Tibial nerve (tissue), 3 donors: ENCODE measurements around the gene KRTAP15-1.

Experiments used
- CTCF ChIP-seq, 5 experiments: fragments of 200-600 bp in 3 of 5; fragments of 450-650 bp in 2 of 5; sonication (generic) in 3 of 5; IDR thresholded peaks; one replicate each; pipeline ENCODE4 v1.5.1; 2016 to 2019; ENCODE audit warnings: antibody characterized with exemption in 5 of 5, mild to moderate bottlenecking in 3 of 5, moderate library complexity in 2 of 5
- POLR2A ChIP-seq, 2 donors: fragments of 450-650 bp; IDR thresholded peaks; one replicate each; pipeline ENCODE4 v1.6.1; 2017; ENCODE audit warnings: antibody characterized with exemption in 2 of 2, mild to moderate bottlenecking in 2 of 2, moderate library complexity in 2 of 2

- TF ChIP-seq CTCF (IDR thresholded peaks at IDR 0.05) (no peak), POLR2A (IDR thresholded peaks at IDR 0.05) (no peak)
Measured at GRCh38 chr21:30480145-30480544, 40.1 kb downstream of the KRTAP15-1 start, which contains the start of gene KRTAP19-1.
